ENCODE measurements around the gene ARHGAP26. TPM values are rescaled to one million over a fixed set of nuclear protein-coding genes. Genes with fewer than 3 reads are reported as not detected.
"Not testable (repeated sequence)": the region's sequence is repeated elsewhere in the genome, so short reads cannot be mapped to it uniquely, and the experiment has no call there.

The ARHGAP26 gene
- total RNA-seq, 1 donor from 2014 or later, result 25.2 TPM

DNA sequence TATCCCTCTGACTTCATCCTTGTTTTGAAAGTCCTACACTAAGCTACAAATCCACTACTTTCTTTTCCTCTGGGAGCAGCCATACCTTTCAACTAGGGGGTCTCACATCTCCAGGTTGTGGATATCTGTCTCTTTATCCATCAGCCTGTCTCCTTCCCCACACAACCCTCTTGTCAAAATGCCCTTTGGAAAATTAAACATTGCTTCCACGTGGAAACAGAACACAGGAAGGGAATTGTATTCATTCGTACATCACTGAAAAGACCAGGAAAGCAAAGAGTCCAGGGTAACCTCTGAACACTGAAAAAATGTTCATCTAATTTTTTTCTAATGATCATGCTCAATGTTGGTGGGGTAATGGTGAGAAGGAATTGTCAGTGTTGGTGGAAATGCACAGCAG, 429.7 kb downstream of the ARHGAP26 start:
- DNase-seq (ENCODE audit: low read depth in 2 of 2), result no peak

DNA sequence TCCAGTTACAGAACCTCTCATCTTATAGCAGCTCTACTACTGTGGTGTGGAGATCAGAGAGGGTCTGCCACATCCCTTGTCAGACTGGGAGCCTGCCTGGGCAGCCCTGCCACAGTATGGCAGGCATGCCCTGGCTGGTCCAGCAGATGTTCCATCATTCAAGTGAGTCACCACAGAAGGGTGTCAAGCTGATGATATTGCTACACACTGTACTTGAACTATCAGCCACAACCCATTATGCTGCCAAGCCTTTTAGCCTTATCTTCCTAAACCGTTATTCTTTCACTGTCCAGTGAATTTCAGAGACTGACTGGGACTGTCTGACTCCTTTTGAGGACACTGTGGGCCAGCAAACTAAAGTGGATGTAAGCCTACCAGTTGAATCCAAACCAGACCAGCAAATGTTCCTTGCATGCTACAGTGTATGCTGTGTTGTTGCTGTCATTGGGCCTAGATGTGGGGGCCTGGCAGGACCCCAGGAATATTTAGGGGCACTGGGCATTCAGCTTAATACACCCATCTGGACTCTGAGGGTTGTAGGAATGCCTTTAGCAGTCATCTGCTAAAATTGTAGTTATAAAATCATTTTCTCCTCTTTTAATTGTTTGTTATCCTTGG, 430.7 kb downstream of the ARHGAP26 start:
- peak in 1 of 2 donors; percentile 28 for DNase-seq (ENCODE audit: low read depth in 2 of 2)

DNA sequence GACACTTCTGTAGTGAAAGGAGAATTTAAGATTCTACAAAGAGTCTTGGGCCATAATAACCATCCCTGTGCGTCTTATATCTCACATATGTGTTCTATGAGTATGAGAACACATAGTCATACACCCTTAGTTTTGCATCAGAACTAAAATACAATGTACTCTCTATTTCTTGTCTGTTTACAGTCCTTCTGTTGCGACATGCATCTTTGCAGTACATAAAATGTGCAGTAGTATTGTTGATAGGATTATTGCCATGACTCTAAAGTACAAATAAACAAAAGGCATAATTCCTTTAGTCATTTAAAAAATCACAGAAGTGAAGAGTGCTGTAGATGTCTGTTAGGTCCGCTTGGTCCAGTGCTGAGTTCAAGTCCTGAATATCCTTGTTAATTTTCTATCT, 431.4 kb downstream of the ARHGAP26 start:
- no peak for DNase-seq (ENCODE audit: low read depth in 2 of 2)

DNA sequence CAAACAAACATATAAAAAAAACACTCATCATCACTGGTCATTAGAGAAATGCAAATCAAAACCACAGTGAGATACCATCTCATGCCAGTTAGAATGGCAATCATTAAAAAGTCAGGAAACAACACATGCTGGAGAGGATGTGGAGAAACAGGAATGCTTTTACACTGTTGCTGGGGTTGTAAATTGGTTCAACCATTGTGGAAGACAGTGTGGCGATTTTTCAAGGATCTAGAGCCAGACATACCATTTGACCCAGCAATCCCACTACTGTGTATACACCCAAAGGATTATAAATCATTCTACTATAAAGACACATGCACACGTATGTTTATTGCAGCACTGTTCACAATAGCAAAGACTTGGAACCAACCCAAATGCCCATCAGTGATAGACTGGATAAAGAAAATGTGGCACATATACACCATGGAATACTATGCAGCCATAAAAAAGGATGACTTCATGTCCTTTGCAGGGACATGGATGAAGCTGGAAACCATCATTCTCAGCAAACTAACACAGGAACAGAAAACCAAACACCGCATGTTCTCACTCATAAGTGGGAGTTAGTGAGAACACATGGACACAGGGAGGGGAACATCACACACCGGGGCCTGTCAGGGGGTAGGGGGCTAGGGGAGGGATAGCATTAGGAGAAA, 433.3 kb downstream of the ARHGAP26 start:
- DNase-seq (ENCODE audit: low read depth in 2 of 2), result not testable (repeated sequence)

DNA sequence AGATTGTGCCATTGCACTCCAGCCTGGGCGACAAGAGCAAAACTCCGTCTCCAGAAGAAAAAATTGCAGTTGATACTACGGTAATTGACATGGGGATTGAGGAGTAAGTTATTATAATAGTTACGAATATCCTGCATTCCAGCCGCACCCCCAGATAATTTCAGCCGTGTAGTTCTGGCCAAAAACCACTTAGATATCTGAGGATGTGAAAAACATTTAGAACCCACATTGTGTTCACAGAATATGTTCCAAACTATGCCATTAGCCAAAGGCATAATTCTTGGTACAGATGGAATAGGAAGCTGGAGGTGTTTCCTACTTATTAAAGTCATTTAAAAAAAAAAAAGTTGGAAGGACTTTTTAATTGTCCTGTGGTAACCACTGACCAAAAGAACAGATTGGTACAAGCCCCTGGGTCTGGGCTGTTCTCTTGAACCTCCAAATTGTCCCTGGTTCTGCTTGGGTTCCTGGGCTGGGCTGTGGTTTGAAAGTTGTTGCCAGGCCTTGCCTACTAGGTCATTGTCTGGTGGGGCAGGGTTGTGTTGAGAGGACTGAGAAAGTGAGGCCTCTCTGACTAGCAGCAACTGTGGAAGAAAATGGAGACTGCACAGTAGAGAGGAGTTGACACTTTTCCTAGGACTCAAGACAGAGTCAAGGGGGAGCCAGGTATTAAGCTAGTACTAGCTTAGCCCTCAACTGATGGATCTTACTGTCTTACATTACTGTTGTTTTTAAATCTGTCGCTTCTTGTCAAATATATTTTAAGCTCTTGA, 434.5 kb downstream of the ARHGAP26 start:
- no peak for DNase-seq (ENCODE audit: low read depth in 2 of 2)

DNA sequence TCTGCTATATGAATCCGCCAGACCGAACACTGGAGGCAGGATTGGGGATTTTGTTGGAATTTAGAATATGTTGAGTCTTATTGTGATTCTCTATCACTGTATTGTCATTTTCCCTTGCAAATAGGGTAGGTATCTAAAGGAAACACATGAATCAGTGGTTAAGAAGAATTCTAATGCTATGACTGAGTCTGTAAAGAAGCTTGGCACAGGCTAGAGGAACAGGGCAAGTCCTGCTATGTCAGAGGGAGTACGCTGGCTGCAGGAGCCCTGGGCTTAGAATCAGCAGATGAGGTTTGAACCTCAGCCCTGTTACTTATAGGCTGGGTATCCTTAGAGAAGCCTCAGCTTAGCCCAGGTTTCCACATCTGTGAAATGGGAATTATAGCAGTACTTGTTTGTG, 435.2 kb downstream of the ARHGAP26 start:
- peak in 1 of 2 donors; percentile 77 for DNase-seq (ENCODE audit: low read depth in 2 of 2)

DNA sequence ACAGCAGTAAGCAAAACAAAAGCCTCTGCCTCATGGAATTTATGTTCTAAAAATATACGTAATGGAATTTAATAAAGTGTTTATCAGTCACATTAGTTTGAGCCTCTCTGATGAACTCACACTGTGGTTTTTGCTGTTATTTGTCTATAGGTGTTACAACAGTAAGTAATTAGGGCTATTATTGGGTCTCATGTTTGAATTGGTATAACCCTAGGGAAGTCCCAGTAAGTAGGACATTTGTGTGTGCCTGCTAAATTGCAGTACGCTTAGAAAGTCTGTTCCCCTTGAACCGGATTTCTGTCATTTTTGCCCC, 435.7 kb downstream of the ARHGAP26 start:
- DNase-seq (ENCODE audit: low read depth in 2 of 2), result no peak

DNA sequence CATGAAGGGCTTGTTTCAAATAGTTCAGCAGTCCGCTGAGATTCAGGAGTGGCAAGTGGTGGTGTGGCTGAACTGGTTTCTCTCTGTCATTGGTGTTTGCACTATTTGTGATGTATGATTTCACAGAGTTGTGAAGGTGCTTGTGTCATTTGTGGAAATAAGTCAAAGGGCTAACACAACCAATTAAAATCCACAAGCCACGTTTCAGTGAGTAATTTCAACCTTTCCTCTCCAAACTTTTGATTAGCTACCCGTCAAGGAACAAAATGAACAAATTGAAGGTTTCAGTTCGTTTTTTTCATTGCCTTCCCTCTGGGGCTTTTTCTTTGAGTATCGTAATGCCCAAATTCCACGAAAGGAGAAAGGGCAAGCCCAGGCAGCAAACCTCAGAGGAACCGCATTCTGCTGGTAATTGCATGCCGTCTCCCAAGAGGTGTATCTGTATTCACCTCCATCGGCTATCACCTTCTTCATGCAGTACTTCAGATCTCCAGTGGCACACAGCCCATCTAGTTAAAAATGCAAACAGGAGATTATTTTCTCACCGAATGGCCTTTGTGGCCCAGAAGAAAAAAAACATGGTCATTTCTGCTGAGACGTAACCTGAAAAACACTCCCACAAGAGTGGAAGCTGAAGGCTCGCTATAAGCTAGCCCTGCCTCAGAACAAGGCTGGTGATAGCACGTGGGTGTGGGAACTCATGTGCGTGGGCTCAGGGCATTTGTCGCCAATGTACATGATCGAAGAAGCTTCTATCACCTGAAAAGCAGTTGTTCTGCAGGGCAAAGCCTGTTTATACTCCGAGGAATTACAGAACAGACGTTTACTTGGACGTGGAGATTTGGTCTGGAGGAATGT, 436.2 kb downstream of the ARHGAP26 start:
- no peak for DNase-seq (ENCODE audit: low read depth in 2 of 2)

DNA sequence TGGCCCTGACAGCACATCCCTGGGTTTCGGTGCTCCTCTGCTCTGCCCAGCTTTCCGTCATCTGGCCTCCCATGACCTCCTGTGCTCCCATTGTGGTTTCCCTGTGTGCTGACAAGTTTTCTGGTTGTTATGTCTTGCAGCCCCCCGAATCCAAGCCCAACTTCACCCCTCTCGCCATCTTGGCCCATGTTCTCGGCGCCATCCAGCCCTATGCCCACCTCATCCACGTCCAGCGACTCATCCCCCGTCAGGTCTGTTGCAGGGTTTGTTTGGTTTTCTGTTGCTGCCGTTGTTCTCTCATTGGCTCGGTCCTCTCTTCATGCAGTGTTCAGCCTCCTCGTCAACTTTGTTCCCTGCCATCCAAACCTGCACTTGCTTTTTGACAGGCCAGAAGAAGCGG, 436.9 kb downstream of the ARHGAP26 start:
- no peak for DNase-seq (ENCODE audit: low read depth in 2 of 2)

DNA sequence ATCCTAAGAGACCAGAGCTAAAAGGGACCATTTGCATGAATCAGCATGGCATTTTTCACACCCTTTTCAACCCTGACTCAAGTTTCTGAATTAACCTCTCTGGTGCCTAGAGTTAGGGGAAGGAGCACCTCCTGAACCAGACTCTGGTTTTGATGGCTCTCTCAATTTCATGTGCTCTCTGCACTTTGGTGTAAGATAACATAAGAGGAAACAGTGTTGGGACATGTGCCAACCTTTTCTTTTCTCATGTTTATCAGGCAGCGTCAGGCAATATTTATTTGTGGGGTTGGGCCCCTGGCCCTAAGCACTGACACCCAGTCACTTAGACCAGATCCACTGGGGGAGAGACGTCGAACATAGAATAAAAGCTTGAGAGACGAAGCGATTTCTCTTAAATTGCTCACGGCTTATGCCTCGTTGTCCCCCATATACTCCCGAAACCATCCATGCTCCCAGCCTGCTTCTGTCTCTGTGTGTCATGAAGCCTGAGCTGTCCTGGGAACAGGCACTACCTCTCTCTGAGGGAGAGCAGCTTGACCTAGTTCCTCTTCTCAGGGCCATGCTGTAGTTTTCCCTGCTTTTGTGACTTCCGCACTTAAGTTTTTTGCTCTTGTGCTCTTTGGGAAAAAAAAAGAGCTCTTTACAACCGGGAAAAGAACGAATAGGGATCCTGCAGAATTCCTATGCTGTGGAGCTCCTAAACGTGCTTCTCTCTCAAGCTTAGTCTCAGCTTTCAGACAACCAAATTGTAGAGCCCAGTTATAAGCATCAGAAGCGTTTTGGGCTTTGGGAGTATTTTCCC, 437.6 kb downstream of the ARHGAP26 start:
- DNase-seq (ENCODE audit: low read depth in 2 of 2), result peak; percentile 20 to 76

DNA sequence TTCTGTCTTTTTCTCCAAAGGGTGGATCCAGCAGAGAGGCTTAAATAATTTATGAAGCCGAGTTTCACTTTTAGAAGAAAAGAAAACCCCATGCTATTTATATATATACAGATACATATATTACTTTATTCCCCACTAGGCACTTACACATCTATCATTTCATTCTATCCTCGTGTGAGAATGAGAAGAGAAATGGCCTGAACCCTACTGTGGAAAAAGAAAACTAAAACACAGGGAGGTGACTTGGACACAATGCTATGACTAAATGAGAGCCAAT, 438.1 kb downstream of the ARHGAP26 start:
- DNase-seq (ENCODE audit: low read depth in 2 of 2), result no peak

DNA sequence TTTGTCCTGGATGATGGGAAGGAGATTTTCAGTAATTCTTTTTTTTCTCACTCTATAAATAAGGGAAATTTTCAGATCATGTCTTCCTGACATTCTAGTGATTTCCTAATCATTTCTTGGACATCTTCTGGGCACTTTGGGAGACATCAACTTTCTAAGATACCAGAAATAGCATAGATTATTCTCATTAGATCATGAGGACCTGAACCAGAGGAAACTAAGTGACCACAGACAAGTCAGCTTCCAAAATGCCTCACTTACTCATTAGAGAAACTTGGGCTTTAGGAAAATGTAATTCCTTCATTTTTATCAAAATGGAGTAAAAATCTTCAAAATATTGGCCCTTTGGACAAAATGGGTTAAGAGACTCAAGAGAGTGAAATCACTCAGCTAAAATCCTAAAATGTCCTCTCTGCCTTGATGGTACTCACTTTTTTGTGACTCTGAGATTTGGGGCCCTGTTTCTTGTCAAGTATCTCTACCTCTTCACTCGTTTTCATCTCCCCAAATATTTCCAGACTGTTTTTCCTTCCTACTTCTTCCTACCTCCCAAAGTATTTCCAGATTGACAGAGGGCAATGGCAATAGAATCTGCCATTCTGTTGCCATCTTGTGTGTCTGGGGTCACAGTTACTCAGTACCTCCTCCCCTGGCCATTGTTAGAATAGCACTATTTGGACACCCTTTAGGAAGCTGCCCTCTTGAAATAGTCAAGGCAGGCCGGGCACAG, 438.8 kb downstream of the ARHGAP26 start:
- DNase-seq (ENCODE audit: low read depth in 2 of 2), result no peak

DNA sequence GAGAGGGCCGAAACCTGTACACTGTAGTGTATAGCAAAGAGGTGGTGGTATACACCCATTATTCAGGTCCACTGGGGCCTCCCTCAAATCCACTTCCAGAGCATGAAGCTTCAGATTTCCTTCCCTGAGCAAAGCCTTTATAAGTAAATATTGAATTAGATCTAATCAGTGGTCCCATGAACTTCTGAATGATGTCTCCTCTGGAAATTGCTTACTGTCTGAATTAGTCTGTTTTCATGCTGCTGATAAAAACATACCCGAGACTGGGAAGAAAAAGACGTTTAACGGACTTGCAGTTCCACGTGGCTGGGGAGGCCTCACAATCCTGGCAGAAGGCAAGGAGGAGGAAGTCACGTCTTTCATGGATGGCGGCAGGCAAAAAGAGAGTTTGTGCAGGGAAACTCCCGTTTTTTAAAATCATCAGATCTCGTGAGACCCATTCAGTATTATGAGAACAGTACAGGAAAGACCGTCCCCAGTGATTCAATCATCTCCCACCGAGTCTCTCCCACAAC, 439.8 kb downstream of the ARHGAP26 start:
- DNase-seq (ENCODE audit: low read depth in 2 of 2), result no peak

DNA sequence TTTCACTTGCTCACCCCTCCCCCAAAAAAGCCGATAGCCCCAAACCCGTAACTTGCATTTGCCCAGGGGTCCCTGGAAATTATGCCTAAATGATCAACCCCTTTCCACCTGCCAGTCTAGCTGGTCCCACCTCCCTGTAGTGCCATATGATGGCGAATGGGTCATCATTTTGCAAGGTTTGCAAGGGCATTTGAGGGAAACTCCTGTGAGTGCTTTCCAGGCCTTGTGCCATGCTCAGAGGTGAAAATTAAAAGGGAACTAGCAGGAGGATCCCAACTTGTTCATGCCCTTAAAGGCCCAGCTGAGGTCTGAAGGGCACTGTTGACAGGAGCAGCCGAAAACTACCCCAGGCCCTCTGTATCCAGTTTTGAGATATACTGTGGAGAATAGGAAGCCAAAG, 440.4 kb downstream of the ARHGAP26 start:
- DNase-seq (ENCODE audit: low read depth in 2 of 2), result no peak

DNA sequence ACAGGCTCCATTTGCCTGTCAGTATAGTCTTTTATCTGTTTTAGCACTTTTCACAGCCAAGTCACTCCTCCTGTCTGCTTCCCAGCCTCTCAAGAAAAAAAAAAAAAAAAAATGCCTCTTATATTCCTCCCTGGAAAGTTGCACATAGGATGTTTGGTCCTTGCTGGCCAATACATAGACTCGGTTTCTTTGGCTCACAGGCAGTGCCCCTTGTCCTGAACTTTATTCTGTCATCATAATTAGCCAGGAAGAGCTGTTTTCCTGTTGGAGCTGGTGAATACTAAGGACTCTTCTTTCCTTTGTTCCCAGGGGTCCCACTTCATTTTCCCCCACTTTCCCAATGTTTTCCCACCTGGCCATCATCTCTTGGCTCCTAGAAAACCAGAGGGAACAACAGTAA, 442.1 kb downstream of the ARHGAP26 start:
- peak in 1 of 2 donors; percentile 79 for DNase-seq (ENCODE audit: low read depth in 2 of 2)

DNA sequence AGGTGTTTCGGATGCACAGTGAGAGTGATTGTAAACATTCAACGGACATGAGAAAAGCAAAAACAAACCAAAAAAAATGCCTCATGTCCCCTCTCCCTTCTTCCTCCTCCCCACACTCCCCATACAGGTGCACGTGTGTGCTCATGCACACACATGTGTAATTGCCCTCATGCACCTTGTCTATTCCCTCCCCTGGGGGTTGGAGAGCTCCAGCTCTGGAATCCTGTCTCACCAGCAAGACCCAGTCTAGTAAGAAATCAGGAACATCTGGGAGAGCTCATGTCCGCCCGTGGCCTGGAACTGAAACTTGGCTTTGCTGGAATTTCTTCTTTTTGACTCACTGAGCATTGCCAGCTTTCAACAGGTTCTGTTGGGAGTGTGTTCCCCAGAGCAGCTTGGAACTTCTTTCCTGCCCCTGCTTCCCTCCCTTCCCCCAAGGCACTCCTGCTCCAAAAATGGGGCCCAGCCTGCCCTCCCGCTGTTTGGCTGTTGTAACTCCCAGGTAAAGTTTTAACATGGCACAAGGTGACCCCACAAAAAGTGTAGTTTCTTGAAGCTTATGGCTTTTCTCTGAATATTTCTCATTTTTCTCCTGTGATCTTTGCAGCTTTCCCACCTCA, 443.2 kb downstream of the ARHGAP26 start:
- DNase-seq (ENCODE audit: low read depth in 2 of 2), result no peak

DNA sequence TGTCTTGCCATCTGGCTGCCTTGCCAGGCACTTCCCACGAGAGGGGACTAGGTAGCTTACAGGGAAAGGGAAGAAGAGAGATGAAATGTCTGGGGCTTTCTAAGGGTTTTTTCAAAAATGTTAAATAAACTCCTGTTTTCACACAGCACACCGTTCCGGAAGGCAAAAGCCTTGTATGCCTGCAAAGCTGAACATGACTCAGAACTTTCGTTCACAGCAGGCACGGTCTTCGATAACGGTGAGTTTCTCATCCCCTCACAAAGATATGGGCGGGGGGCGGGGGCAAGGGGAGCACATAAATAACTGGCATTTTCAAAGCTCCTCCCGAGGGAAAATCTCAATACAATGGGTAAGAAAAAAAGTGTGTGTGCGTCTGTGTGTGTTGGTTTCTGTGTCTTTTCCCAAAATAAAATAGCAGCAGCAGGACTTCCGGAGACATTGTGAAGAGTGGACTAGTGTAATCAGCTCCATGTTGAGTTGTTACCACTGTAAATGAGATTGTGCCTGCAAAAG, 443.7 kb downstream of the ARHGAP26 start:
- peak in 1 of 2 donors; percentile 78 for DNase-seq (ENCODE audit: low read depth in 2 of 2)

DNA sequence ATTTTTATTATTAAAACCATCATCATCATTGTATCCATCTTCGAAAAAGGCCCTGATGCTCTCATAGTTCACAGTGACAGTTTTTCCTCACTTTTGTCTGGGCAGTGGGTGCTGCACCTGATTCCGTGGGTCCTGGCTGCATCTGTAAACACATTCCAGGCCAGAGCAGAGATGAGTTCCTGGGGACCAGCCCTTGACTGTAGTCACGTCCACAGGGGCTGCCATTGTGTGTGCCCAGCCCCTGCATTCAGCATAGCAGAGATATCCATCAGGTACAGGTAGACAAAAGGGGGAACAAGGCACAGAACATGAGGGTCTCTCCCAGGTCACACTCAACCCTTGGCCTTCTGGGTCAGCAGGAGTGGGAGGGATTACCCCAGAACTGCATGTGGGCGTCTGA, 444.3 kb downstream of the ARHGAP26 start:
- no peak for DNase-seq (ENCODE audit: low read depth in 2 of 2)

DNA sequence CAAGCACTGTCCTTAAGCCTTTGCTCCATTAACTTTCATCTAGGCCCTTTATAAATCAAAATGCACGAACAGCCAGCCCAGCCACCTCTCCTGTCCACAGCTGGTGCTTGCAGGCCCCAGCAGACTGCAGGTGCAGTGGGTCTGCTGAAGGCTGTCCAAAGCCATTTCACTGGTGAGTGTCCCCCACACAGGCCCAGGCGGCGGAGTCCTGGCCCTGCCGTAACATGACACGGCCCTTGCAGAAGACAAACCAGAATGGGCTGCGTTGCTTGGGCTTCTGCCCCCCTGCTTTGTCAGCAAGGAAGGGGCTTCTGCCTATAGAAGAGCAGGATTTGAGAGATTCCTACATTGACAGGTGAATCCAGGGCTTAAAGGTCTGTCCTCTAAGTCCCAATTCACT, 444.7 kb downstream of the ARHGAP26 start:
- DNase-seq (ENCODE audit: low read depth in 2 of 2), result no peak

DNA sequence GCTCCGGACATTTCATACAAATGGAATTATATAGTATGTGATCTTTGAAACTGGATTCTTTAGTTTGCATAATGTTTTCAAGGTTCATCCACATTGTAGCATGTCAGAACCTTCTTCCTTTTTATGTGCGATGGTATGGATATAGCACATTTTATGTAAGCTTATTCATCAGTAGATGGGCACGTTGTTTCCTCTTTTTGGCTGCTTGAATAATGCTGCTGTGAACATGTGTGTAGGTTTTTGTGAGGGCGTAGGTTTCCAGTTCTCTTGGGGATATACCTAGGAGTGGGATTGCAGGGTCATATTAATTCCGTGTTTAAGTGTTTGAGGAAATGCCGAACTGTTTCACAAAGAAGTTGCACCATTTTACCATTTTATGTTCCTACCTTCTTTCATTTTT, 445.5 kb downstream of the ARHGAP26 start:
- DNase-seq (ENCODE audit: low read depth in 2 of 2), result no peak

Measured in dermis microvascular lymphatic vessel endothelial cell (primary cell).